Activated CD8-positive, alpha-beta memory T cell treated with anti-CD3 and anti-CD28 coated beads for 36 hours (primary cell): Measurements from ENCODE around the gene FAM181A. TPM values are rescaled to one million over a fixed set of nuclear protein-coding genes. Genes with fewer than 3 reads are reported as not detected.

Experiments used
- CTCF ChIA-PET: fragments of 350-600 bp; sonication (Branson Sonifier 250); formaldehyde crosslinking; loops from one replicate; lab custom pipeline; 2021; ENCODE audit warnings: antibody characterized with exemption; lab: Charles Lee
- POLR2A ChIA-PET: fragments of 350-600 bp; sonication (Branson Sonifier 250); formaldehyde crosslinking; loops from one replicate; lab custom pipeline; 2021; ENCODE audit warnings: antibody characterized with exemption; lab: Charles Lee
- total RNA-seq, 2 experiments: library from RNA; stranded (reverse); gene quantifications; one replicate each; pipeline ENCODE4 v1.2.3, GENCODE V29; 2021

FAM181A gene
- not detected for total RNA-seq

GRCh38 chr14:93926873-93927799 is at the start of gene FAM181A:
Gene FAM181A, plus strand, starts transcription at chr14:93927344. Its CDS starts 942 bp downstream, at chr14:93928286.
- ChIA-PET POLR2A (no interaction called here), CTCF (no interaction called here)

- ChIA-PET POLR2A (no interaction called here), CTCF (no interaction called here)
Observed at GRCh38 chr14:93878212-93878611, 48.9 kb upstream of the FAM181A start.

GRCh38 chr14:93878871-93879270 is 48.3 kb upstream of the FAM181A start:
- CTCF ChIA-PET = no interaction called here

GRCh38 chr14:93879362-93879983 is 47.7 kb upstream of the FAM181A start:
- ChIA-PET CTCF (no interaction called here), POLR2A (interaction anchor here (0.6 kb wide), 1 partner anchor 160 kb away, joined by 3 read pairs; no protein-coding TSS in a partner anchor)

More at GRCh38 chr14:93878871-93879270, 48.3 kb upstream of the FAM181A start:
- POLR2A ChIA-PET = no interaction called here

- CTCF ChIA-PET = no interaction called here
- POLR2A ChIA-PET = no interaction called here
Observed at GRCh38 chr14:93880021-93880820, 46.9 kb upstream of the FAM181A start.

GRCh38 chr14:93884950-93885349 is 42.2 kb upstream of the FAM181A start:
- ChIA-PET POLR2A (no interaction called here), CTCF (no interaction called here)

GRCh38 chr14:93888995-93889394 is 38.1 kb upstream of the FAM181A start:
- ChIA-PET CTCF (no interaction called here), POLR2A (no interaction called here)

GRCh38 chr14:93889739-93890483 is 37.2 kb upstream of the FAM181A start:
- POLR2A ChIA-PET = no interaction called here

GRCh38 chr14:93891756-93892504 is 35.2 kb upstream of the FAM181A start:
- ChIA-PET CTCF (interaction anchor here (0.6 to 2.0 kb wide), 2 partner anchors 13 to 239 kb away, joined by 3 to 7 read pairs; no protein-coding TSS in a partner anchor), POLR2A (no interaction called here)

More at GRCh38 chr14:93889739-93890483, 37.2 kb upstream of the FAM181A start:
- CTCF ChIA-PET = no interaction called here

- POLR2A ChIA-PET = no interaction called here
- CTCF ChIA-PET = interaction anchor here (0.6 to 2.0 kb wide), 2 partner anchors 13 to 239 kb away, joined by 3 to 7 read pairs; no protein-coding TSS in a partner anchor
Observed at GRCh38 chr14:93892505-93892839, 34.7 kb upstream of the FAM181A start.

- ChIA-PET CTCF (interaction anchor here (2.0 kb wide), 1 partner anchor 12 kb away, joined by 7 read pairs; no protein-coding TSS in a partner anchor), POLR2A (no interaction called here)
Observed at GRCh38 chr14:93892923-93893558, 34.1 kb upstream of the FAM181A start.

GRCh38 chr14:93893661-93894261 is 33.4 kb upstream of the FAM181A start:
- POLR2A ChIA-PET = no interaction called here
- CTCF ChIA-PET = interaction anchor here (2.0 kb wide), 1 partner anchor 12 kb away, joined by 7 read pairs; no protein-coding TSS in a partner anchor

GRCh38 chr14:93895023-93895604 is 32.0 kb upstream of the FAM181A start:
- ChIA-PET CTCF (interaction anchor here (0.8 to 1.6 kb wide), 2 partner anchors 14 to 240 kb away, joined by 3 to 4 read pairs; no protein-coding TSS in a partner anchor), POLR2A (no interaction called here)

- POLR2A ChIA-PET = no interaction called here
- CTCF ChIA-PET = no interaction called here
Observed at GRCh38 chr14:93897476-93897845, 29.7 kb upstream of the FAM181A start.

- POLR2A ChIA-PET = no interaction called here
Observed at GRCh38 chr14:93898081-93898611, 29.0 kb upstream of the FAM181A start.

GRCh38 chr14:93898731-93899130 is 28.4 kb upstream of the FAM181A start:
- ChIA-PET POLR2A (no interaction called here), CTCF (interaction anchor here (1.4 kb wide), 1 partner anchor 10 kb away, joined by 3 read pairs; no protein-coding TSS in a partner anchor)

More at GRCh38 chr14:93898081-93898611, 29.0 kb upstream of the FAM181A start:
- CTCF ChIA-PET = interaction anchor here (1.4 kb wide), 1 partner anchor 10 kb away, joined by 3 read pairs; no protein-coding TSS in a partner anchor
